T-helper 9 cell (primary cell): Measurements from ENCODE around the gene SCART1.
"Not testable (repeated sequence)": the region's sequence is repeated elsewhere in the genome, so short reads cannot be mapped to it uniquely, and the experiment has no call there.

Experiments used
- DNase-seq: peaks from one replicate; pipeline ENCODE4 v3.0.0-alpha.2; 2020

The SCART1 gene

DNA sequence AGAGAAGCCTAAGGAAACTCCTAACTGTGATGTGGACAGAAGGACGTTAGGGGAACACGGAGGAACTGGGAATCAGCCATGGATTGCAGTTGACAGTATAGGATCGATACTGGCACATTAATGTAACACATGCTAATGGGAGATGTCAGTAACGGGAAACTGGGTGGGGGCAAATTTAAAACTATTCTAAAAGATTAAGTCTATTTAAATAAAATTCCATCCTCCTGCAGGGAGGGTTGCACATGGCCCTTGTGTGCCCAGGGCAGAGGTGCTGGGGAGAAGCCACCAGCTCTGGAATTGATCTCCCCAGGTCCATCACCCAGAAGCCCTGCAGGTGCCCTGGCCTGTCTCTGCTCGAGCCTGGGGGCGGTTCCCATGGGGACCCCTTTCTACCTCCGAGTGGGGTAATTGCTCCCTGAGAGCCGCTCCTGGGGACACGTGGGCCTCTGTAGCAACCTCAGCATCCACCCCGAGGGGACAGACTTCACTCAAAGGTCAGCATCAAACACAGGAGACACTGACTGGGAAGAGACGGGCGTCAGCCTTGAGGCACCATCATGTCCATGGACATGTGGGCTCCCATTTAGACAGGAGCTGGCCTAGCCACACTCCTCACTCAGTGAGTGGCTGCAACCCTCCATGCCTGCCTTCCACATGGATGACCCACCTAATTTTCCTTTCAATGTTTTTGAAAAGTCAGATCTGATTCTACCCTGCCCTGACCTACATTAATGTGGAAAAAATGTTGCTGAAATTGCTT, 21.1 kb downstream of the SCART1 start:
- DNase-seq: no peak

- peak; percentile 37 for DNase-seq
These were observed 21.6 kb downstream of the SCART1 start for GRCh38 chr10:133475425-133475734.

DNA sequence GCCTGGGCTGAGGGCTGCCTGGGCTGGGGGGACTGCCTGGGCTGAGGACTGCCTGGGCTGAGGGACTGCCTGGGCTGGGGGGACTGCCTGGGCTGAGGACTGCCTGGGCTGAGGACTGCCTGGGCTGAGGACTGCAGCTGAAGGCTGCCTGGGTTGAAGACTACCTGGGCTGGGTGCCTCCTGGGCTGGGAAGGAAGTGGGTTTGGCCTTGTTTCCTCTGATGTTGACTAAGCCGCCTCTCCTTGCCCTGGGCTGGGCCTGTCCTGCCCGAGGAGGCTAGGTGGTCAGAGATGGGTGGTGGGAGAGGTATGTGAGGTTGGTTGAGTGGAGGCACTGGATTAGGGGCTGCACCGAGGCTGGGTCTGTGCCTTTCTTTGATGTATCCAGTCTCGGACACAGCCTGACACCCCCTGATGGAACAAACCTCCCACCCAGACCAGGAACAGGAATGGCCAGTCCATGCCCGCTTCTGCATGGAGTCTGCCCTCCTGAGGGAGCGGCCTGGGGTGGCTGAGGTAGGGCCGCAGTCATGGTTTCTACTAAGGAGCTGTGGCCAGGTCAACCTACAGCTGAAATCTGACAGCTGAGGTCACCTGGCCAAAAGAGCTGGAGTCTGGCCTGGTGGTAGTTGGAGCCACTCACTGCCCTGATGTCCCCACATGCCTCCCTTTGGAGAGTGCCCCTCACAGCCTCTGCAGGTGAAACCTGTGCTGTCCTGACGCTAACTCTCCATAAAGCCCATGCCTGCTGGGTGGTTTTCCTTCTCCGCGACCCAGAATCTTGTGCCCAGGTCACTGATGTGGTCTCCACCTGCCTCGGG, 22.3 kb downstream of the SCART1 start:
- no peak for DNase-seq

DNA sequence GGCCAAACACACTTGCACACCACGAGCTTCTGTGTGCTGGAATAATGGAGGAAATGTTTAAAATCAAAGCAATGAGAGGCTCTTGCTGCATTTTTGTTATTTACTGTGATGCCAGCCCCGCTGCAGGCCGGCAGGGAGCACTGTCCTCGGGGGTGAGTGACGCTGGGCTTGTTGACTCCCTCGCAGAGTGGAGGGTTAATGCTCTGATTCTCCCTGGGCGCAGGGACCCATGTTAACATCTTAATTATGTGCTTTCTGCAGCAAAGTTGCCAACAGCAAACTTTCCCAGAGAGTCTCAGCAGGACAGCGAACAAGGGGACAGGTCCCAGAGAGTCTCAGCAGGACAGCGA, 22.9 kb downstream of the SCART1 start:
- no peak for DNase-seq

DNA sequence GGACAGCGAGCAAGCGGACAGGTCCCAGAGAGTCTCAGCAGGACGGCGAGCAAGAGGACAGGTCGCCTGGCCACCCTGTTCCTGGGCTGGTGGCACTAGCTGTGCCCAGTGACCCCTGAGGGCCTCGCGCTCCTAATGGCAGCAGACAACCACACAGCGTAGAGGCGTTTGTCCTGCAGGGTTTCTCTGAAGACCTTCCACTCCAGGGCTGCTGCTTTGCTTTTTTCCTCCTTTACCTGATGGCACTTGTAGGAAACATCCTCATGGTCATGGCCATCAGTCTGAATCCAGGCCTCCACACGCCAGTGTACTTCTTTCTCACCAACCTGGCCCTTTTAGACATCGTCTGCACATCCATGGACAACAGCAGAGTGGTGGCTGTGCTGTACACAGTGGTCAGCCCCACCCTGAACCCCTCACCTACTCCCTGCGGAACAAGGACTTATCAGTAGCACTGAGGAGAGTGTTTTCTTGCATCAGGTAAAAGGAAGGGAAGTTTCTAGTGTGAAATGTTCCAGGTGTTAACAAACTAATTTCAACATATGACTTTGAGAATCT, 27.4 kb downstream of the SCART1 start:
- DNase-seq: no peak

DNA sequence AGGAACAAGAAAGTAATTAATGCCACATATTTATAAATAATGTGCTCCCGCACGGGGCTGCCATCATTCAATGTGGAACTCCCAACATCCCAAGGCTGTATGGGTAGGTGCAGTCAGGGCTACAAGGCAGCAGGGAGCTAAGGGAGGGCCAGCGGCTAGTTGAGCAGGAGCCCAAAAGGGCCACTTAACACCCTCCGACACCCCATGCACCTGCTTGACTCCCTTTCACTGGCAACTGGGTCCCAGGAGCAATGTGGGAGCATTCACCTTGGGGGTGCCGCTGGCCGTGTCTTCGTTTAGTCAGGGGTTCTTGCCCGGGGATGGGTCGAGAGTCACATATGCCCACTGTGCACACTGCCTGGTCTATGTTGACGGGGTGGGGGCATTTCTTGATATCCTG, 27.9 kb downstream of the SCART1 start:
- DNase-seq: no peak

DNA sequence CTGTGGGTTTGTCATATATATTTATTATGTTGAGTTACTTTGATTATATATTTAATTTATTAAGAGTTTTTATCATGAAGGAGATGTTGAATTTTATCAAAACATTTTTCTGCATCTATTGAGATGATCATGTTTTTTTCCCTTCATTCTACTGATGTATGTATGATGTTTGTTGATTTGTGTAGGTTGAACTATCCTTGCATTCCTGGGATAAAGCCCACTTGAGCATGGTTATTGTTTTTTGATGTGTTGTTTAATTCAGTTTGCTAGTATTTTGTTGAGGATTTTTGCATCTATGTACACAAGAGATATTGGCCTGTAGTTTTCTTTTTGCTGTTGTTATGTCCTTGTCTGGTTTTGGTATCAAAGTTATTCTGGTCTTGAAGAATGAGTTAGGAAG, 31.1 kb downstream of the SCART1 start:
- DNase-seq: no peak

DNA sequence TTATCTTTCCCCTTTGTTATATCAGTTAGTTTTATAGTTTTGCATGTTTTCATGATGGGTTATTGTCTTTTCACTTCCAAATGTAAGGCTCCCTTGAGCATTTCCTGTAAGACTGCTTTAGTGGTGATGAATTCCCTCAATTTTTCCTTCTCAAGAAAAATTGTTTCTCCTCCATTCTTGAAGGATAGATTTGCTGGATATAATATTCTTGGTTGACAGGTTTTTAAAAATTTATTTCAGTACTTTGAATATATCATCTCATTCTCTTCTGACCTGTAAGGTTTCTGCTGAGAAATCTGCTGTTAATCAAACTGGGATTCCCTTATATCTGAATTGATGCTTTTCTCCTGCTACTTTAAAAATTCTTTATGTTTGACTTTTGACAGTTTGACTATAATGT, 33.3 kb downstream of the SCART1 start:
- no peak for DNase-seq

- DNase-seq: no peak
These were observed 34.6 kb downstream of the SCART1 start for GRCh38 chr10:133488354-133488753.

- DNase-seq: no peak
These were observed 36.3 kb downstream of the SCART1 start for GRCh38 chr10:133489816-133490588.

GRCh38 chr10:133493562-133493961, 39.8 kb downstream of the SCART1 start:
- DNase-seq: not testable (repeated sequence)

GRCh38 chr10:133497363-133497762, 43.6 kb downstream of the SCART1 start:
- DNase-seq: not testable (repeated sequence)

DNA sequence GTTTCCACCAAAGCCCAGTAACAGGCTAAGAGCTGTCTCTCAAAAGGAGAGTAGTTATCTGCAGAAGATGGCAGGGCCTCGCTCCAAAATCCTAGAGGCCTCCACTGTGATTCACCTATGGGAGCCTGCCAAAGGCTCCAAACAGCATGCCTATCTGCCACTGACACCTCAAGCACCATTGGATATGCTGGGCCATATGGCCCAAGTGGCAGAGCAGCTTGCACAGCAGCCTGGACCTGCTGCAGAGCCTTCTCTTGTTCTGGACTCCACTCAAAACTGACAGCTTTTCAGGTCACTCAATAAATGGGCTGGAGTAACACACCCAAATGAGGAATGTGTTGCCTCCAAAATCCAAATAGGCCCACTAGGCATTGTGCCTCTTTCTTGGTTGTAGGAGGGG, 45.4 kb downstream of the SCART1 start:
- not testable (repeated sequence) for DNase-seq

GRCh38 chr10:133500897-133501296, 47.2 kb downstream of the SCART1 start:
- not testable (repeated sequence) for DNase-seq

DNA sequence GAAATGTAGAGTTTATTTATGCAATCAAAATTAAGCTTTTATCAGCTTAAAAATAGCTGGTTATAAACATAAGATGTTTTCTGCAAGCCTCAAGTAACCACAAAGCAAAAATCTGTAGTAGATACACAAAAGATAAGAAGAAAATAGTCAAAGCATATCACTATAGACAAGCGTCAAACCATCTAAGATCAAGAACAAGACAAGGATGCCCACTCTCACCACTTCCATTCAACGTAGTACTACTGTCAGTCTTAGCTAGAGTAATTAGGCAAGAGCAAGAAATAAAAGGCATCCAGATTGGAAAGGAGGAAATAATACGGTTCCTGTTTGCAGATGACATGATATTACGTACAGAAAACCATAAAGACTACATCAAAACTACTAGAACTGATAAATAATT, 56.0 kb downstream of the SCART1 start:
- no peak for DNase-seq

DNA sequence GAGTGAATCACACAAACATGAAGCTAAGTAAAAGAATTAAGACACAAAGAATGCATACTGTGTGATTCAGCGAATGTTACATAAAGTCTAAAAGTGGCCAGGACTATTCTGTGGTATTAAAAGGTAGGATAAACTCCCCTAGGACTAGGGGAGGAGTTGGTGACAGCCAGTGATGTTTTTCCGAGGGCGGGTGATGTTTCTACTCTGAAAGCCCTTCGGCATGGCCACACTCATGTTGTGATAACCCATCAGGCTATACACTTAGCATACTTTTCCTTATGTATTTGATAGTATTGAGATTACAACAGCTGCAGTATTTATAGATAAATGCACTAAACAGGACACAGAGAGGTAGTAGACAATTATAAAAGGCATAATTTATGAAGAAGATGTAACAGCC, 57.7 kb downstream of the SCART1 start:
- no peak for DNase-seq

GRCh38 chr10:133511907-133512528, 58.3 kb downstream of the SCART1 start:
- DNase-seq: no peak

GRCh38 chr10:133515471-133515870, 61.7 kb downstream of the SCART1 start:
- DNase-seq: no peak

DNA sequence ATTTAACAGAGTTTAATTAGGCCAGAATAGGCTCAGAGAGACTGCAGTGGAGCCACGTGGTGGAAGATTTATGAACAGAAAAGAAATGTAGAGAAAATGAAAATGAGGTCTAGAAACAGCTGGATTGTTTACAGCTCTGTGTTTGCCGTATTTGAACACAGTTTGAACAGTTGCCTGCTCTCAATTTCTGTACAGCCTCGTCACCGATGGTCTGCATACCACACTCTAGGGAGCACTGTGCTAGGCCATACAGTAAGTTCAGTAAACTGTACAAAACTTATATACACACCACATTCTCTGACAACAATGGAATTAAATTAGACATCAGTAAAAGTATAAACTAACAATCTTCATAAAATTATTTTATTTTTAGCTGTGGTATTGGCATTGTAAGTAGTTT, 62.3 kb downstream of the SCART1 start:
- DNase-seq: no peak

- not testable (repeated sequence) for DNase-seq
These were observed 64.8 kb downstream of the SCART1 start for GRCh38 chr10:133518517-133518916.
